ENCODE measurements around the gene TMX2.

GRCh38 chr11:57681168-57681567, 31.2 kb upstream of the TMX2 start:
- no peak for TF ChIP-seq CTCF (IDR thresholded peaks at IDR 0.05)
- TF ChIP-seq EP300 (IDR thresholded peaks at IDR 0.05) = no peak
- no peak for TF ChIP-seq POLR2A (IDR thresholded peaks at IDR 0.05)
- no peak for TF ChIP-seq POLR2AphosphoS5 (IDR thresholded peaks at IDR 0.05)
